HCT116 (cell line): Measurements from ENCODE around the gene SUMO3.

ENCODE experiments used
- CTCF ChIP-seq, 3 experiments: fragments of 200-600 bp in 1 of 3; sonication (generic) in 1 of 3; IDR thresholded peaks in 2 of 3; conservative IDR thresholded peaks in 1 of 3; 2 replicates each; pipeline ENCODE4 v1.5.1; 2012 to 2017; ENCODE audit warnings: low read depth in 2 of 3, low read length in 2 of 3, antibody characterized with exemption in 1 of 3, borderline replicate concordance in 1 of 3, control low read depth in 1 of 3, mild to moderate bottlenecking in 1 of 3, mixed read lengths in 1 of 3, mixed run types in 1 of 3, moderate library complexity in 1 of 3; ENCODE audit not compliant: insufficient read depth in 1 of 3
- EGR1 ChIP-seq: IDR thresholded peaks from 2 replicates; pipeline ENCODE4 v1.6.1; 2012; ENCODE audit warnings: low read depth
- EZH2 ChIP-seq: fragments of 200-600 bp; sonication (generic); IDR thresholded peaks from 2 replicates; pipeline ENCODE4 v1.6.1; 2017; ENCODE audit warnings: antibody characterized with exemption, mixed run types
- POLR2A ChIP-seq: IDR thresholded peaks from 2 replicates; pipeline ENCODE4 v1.7.0; 2011; ENCODE audit warnings: borderline replicate concordance; ENCODE audit not compliant: insufficient read depth, insufficient read length; ENCODE audit errors: extremely low read depth
- SRF ChIP-seq: IDR thresholded peaks from 2 replicates; pipeline ENCODE4 v1.6.1; 2012; ENCODE audit warnings: low read depth

- TF ChIP-seq SRF (no peak), CTCF (IDR thresholded peaks at IDR 0.05 in 2 of 3, conservative IDR thresholded peaks at IDR 0.05 in 1 of 3; ENCODE audit: borderline replicate concordance in 1 of 3, insufficient read depth in 1 of 3, low read depth in 2 of 3, low read length in 2 of 3) (no peak), POLR2A (no peak), EGR1 (no peak), EZH2 (no peak)
Measured at GRCh38 chr21:44760376-44760775, 57.5 kb downstream of the SUMO3 start.
